Stimulated activated naive CD8-positive, alpha-beta T cell treated with anti-CD3 and anti-CD28 coated beads, Interleukin-15, Interleukin-2, amounts not matched to agents 100 ng/mL and 50 ng/mL, for 24 hours (primary cell): Measurements from ENCODE around the gene ZDHHC11B.
"Not testable (repeated sequence)": the region's sequence is repeated elsewhere in the genome, so short reads cannot be mapped to it uniquely, and the experiment has no call there.

Experiments used
- H3K27ac Mint-ChIP-seq: one replicate; pipeline ENCODE4 v1.8.0; 2021; ENCODE audit warnings: mild to moderate bottlenecking, mixed read lengths
- H3K27me3 Mint-ChIP-seq: one replicate; pipeline ENCODE4 v1.8.0; 2021; ENCODE audit warnings: mixed read lengths
- H3K36me3 Mint-ChIP-seq: one replicate; pipeline ENCODE4 v1.8.0; 2021; ENCODE audit warnings: low read depth, mixed read lengths
- H3K4me1 Mint-ChIP-seq: one replicate; pipeline ENCODE4 v1.8.0; 2021; ENCODE audit warnings: low read depth, mixed read lengths
- H3K4me3 Mint-ChIP-seq: one replicate; pipeline ENCODE4 v1.8.0; 2021; ENCODE audit warnings: mild to moderate bottlenecking, mixed read lengths
- H3K9me3 Mint-ChIP-seq: one replicate; pipeline ENCODE4 v1.8.0; 2021; ENCODE audit warnings: mixed read lengths

The ZDHHC11B gene

GRCh38 chr5:732754-733454 is 51.6 kb downstream of the ZDHHC11B start:
- not testable (repeated sequence) for H3K9me3 Mint-ChIP-seq, H3K4me1 Mint-ChIP-seq, H3K27ac Mint-ChIP-seq, H3K36me3 Mint-ChIP-seq, H3K4me3 Mint-ChIP-seq
- H3K27me3 Mint-ChIP-seq: peaks cover 35% of the 10 kb centered on the region

- not testable (repeated sequence) for H3K27ac Mint-ChIP-seq, H3K9me3 Mint-ChIP-seq, H3K4me1 Mint-ChIP-seq, H3K36me3 Mint-ChIP-seq, H3K4me3 Mint-ChIP-seq
- peaks cover 28% of the 10 kb centered on the region for H3K27me3 Mint-ChIP-seq
Measured at GRCh38 chr5:729225-729624, 55.3 kb downstream of the ZDHHC11B start.

DNA sequence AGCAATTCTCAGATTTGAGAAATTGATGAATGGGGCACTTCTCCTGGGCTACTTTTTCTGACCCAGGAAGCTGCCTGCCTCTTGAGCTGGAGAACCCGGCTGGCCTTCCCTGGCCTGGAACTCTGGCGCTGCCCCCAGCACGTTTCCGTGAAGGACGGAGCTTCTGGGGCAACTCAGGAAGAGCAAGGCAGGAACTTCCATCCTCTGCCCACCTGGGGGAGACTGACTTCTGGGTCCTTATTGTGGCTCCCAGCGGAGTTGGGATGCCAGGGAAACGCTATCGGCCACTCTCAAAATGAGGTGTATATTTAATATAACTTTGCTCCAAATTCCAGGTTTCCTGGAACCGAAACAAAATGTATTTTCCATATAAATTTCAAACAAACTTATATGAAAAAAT is 57.4 kb downstream of the ZDHHC11B start:
- not testable (repeated sequence) for H3K4me1 Mint-ChIP-seq, H3K36me3 Mint-ChIP-seq, H3K9me3 Mint-ChIP-seq, H3K4me3 Mint-ChIP-seq, H3K27ac Mint-ChIP-seq
- peaks cover 25% of the 10 kb centered on the region for H3K27me3 Mint-ChIP-seq

DNA sequence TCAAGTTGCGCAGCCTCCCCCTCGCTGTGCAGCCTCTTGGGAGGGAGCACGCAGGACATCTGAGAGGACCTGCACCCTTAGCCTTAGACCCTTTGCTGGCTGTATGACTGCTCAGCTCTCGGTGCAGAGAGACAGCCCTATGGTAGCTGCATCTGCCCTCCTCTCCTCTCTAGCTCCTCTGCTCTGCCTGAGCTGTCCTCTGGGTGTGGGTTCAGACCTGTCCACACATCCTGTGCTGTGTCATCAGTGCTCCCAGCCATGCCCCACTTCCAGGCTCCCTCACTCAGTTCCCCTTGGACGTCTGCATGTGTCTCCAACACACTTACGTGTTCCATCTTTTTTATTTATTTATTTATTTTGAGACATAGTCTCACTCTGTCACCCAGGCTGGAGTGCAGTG is 60.7 kb downstream of the ZDHHC11B start:
- H3K36me3 Mint-ChIP-seq, H3K27ac Mint-ChIP-seq, H3K4me3 Mint-ChIP-seq, H3K4me1 Mint-ChIP-seq: not testable (repeated sequence)
- H3K27me3 Mint-ChIP-seq: peaks cover 30% of the 10 kb centered on the region
- peaks cover 12% of the 10 kb centered on the region for H3K9me3 Mint-ChIP-seq

DNA sequence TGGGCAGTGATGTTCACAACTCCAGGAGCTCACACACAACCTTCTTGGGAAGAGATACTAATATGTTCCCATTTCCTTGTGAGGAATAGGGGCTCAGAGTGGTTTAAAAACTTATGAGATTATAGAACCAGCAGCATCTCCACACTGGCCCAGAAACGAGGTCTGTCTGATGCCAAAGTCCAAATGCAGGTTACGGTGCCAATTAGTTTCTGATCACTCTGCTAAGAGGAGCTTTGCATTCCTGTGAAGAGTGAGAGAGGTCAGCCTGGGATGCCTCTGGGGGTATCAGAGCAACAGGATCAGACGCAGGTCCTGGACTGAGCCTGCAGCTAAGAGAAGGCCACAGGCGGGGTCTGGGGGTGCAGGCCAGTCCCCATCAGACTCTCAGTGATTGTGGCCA is 61.2 kb downstream of the ZDHHC11B start:
- Mint-ChIP-seq H3K9me3 (peaks cover 15% of the 10 kb centered on the region), H3K27me3 (peaks cover 33% of the 10 kb centered on the region)
- H3K27ac Mint-ChIP-seq, H3K36me3 Mint-ChIP-seq, H3K4me3 Mint-ChIP-seq, H3K4me1 Mint-ChIP-seq: not testable (repeated sequence)

DNA sequence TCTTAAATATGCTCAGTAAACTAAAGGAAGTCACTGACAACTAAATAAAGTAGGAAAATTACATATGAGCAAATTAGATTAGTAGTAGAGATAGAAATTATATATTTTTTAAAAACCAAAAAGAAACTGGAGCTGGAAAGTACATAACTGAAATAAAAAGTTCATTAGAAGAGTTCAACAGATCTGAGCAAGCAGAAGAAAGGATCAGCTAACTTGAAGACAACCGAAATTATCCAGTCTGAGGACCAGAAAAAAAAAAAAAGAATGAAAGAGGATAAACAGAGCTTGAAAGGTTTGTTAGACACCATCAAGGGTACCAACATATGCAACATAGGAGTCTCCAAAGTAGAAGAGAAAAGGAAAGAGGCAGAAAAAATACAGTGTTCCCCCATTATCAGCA is 65.2 kb downstream of the ZDHHC11B start:
- peaks cover 21% of the 10 kb centered on the region for H3K9me3 Mint-ChIP-seq
- not testable (repeated sequence) for H3K4me3 Mint-ChIP-seq, H3K36me3 Mint-ChIP-seq, H3K27ac Mint-ChIP-seq, H3K4me1 Mint-ChIP-seq
- peaks cover 41% of the 10 kb centered on the region for H3K27me3 Mint-ChIP-seq

DNA sequence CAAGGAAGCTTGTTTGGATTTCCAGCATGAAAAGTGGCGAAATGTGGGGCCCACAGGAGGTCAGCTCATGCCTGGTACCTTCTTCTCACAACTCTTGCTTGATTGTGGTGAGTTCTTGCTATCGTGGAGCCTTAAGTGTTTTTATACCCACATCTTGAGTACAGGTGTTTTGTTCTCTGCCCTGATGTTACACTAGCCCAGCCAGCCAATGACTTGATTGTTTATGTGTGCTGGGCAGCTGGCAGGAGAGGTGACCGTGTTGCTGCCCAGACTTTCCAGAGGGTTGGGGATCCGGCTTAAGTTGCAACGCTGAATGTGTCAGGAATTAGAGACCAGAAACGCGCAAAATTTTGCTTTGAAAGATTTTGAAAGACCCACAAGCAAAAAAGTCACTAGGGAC is 67.4 kb downstream of the ZDHHC11B start:
- Mint-ChIP-seq H3K27me3 (peaks cover 37% of the 10 kb centered on the region), H3K36me3 (peaks cover 10% of the 10 kb centered on the region), H3K4me1 (no peaks in the 10 kb centered on the region), H3K27ac (no peak overlapping the region), H3K4me3 (no peak overlapping the region), H3K9me3 (peaks cover 21% of the 10 kb centered on the region)

GRCh38 chr5:716740-717139 is 67.8 kb downstream of the ZDHHC11B start:
- not testable (repeated sequence) for H3K27ac Mint-ChIP-seq, H3K36me3 Mint-ChIP-seq, H3K4me1 Mint-ChIP-seq, H3K4me3 Mint-ChIP-seq
- peaks cover 21% of the 10 kb centered on the region for H3K9me3 Mint-ChIP-seq
- H3K27me3 Mint-ChIP-seq: peaks cover 37% of the 10 kb centered on the region

DNA sequence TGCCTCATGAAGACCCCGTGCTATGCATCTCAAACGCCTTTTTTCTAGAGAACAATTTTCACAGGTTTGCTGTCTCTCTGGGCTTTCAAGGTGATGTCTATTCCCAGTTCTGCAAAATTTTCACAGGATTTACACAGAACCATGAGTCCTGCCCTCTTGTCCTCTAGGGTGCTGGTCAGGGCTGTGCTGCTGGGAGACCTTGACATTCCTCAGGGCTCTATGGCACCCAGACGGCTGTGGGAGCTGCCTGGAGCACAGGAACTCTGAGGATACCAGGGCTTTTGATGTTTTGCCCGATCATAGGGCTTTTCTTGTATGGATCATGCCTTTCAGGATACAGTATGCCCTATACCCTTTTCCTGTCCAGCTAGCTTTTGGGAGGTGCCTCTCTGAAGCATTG is 68.9 kb downstream of the ZDHHC11B start:
- Mint-ChIP-seq H3K27me3 (peaks cover 42% of the 10 kb centered on the region), H3K9me3 (peaks cover 21% of the 10 kb centered on the region)
- not testable (repeated sequence) for H3K4me3 Mint-ChIP-seq, H3K27ac Mint-ChIP-seq, H3K4me1 Mint-ChIP-seq, H3K36me3 Mint-ChIP-seq

DNA sequence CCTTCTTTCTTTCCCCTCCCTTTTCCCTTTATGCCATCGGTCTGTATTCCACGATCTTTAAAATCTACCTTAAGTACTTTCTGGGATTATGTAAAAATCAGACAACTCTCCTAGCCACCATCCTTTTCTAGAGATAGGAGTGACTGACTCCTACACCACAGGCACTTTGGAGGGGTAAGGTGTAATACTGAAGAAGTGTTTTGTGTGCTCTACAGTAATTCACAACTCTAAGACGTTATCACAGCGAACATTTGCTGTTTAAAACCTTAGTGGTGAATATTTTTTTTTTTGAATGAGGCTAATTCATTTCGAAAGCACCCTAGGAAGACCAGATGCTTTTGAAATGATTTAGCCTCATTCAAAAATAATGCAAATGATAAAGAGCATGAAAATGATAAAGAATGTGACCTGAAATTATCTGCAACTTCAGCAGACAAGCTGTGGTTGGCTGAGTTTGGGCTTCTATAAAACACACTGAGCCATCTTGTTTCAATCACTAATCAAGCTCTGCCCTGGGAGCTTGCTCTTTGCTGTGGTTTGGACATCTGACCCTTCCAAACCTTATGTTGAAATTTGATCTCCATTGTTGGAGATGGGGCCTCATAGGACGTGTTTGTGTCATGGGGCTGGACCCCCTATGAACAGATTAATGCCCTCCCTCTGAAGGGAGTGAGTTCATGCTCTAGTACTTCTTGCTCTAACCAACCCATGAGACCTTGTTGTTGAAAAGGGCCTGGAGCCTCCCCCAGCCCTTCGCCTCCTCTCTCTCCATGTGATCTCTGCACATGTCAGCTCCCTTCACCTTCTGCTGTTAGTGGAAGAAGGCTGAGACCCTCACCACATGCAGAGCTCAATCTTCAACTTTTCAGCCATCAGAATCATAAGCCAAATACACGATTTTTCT is 70.1 kb downstream of the ZDHHC11B start:
- not testable (repeated sequence) for H3K4me3 Mint-ChIP-seq, H3K4me1 Mint-ChIP-seq, H3K27ac Mint-ChIP-seq, H3K36me3 Mint-ChIP-seq
- H3K9me3 Mint-ChIP-seq: peaks cover 13% of the 10 kb centered on the region
- peaks cover 34% of the 10 kb centered on the region for H3K27me3 Mint-ChIP-seq

- H3K9me3 Mint-ChIP-seq, H3K27ac Mint-ChIP-seq, H3K4me1 Mint-ChIP-seq, H3K36me3 Mint-ChIP-seq, H3K4me3 Mint-ChIP-seq: not testable (repeated sequence)
- H3K27me3 Mint-ChIP-seq: peaks cover 30% of the 10 kb centered on the region
Measured at GRCh38 chr5:713686-714085, 70.8 kb downstream of the ZDHHC11B start.

DNA sequence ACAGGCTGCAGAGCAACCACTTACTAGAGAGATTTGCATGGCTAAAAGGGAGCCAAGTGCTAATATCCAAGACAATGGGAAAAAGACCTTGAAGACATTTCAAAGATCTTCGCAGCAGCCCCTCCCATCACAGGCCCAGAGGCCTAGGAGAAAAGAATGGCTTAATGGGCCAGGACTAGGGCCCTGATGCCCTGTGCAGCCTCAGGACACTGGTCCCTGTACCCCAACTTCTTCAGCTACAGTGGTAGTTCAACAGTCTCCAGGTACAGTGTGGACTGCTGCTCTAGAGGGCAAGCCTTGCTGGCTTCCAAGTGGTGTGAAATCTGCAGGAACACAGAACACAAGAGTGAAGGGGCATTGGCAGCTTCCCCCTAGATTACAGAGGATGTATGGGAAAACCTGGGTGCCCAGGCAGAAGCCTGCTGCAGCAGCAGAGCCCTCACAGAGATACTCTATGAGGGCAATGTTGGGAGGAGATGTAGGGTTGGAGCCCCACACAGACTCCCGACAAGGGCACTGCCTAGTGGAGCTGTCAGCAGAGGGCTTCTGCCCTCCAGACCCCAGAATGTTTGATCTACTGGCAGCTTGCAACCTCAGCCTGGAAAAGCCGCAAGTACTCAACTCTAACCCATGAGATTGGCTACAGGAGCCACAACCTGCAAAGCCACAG is 75.5 kb downstream of the ZDHHC11B start:
- H3K27ac Mint-ChIP-seq, H3K4me3 Mint-ChIP-seq, H3K36me3 Mint-ChIP-seq, H3K27me3 Mint-ChIP-seq, H3K4me1 Mint-ChIP-seq, H3K9me3 Mint-ChIP-seq: not testable (repeated sequence)

DNA sequence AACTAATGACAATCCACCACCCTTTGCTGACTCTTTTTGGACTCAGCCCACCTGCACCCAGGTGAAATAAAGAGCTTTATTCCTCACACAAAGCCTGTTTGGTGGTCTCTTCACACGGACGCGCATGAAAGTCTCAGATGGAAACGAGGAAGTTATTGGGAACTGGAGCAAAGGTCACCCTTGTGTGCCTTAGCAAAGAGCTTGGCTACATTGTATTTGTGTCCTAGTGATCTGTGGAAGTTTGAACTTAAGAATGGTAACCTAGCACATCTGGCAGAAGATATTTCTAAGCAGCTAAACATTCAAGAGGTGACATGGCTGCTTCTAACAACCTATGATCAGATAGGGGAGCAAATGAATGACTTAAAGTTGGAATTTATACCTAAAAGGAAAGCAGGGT is 76.2 kb downstream of the ZDHHC11B start:
- H3K27me3 Mint-ChIP-seq, H3K36me3 Mint-ChIP-seq, H3K4me1 Mint-ChIP-seq, H3K27ac Mint-ChIP-seq, H3K4me3 Mint-ChIP-seq, H3K9me3 Mint-ChIP-seq: not testable (repeated sequence)

- H3K9me3 Mint-ChIP-seq, H3K27me3 Mint-ChIP-seq, H3K4me3 Mint-ChIP-seq, H3K4me1 Mint-ChIP-seq, H3K27ac Mint-ChIP-seq, H3K36me3 Mint-ChIP-seq: not testable (repeated sequence)
Measured at GRCh38 chr5:706127-706526, 78.4 kb downstream of the ZDHHC11B start.
